Natural killer cell (primary cell): ENCODE measurements around the gene ARHGAP12. TPM values are rescaled to one million over a fixed set of nuclear protein-coding genes. Genes with fewer than 3 reads are reported as not detected.

Experiments used
- ATAC-seq, 3 donors: fragments of 150-1000 bp in 2 of 3; fragments of 200-7000 bp in 1 of 3; cut with Tn5 transposase; 1 replicate in 1 of 3; 2 replicates in 2 of 3; pipeline ENCODE4 v1.10.0; 2021; ENCODE audit warnings: mild to moderate bottlenecking in 2 of 3, moderate library complexity in 2 of 3
- DNase-seq, 2 donors: peaks; one replicate each; pipeline versions ENCODE4 v3.0.0 to v3.0.0-alpha.2; 2013 to 2021; ENCODE audit warnings: mixed read lengths in 1 of 2
- H3K27ac ChIP-seq: one replicate; pipeline ENCODE4 v1.5.1; 2013; ENCODE audit warnings: mild to moderate bottlenecking, low read length
- H3K27me3 ChIP-seq: one replicate; pipeline ENCODE4 v1.6.1; 2013; ENCODE audit warnings: low read length; ENCODE audit not compliant: control insufficient read depth, insufficient read depth
- H3K36me3 ChIP-seq: one replicate; pipeline ENCODE4 v1.6.1; 2013; ENCODE audit warnings: low read length; ENCODE audit not compliant: control insufficient read depth, insufficient read depth
- H3K4me1 ChIP-seq: one replicate; pipeline ENCODE4 v1.6.1; 2013; ENCODE audit warnings: low read length; ENCODE audit not compliant: control insufficient read depth, insufficient read depth
- H3K4me3 ChIP-seq: one replicate; pipeline ENCODE4 v1.5.1; 2013; ENCODE audit warnings: low read length
- H3K9me3 ChIP-seq: one replicate; pipeline ENCODE4 v1.6.1; 2013; ENCODE audit warnings: low read length; ENCODE audit not compliant: control insufficient read depth, insufficient read depth
- H3K27ac Mint-ChIP-seq, 2 donors: one replicate each; pipeline ENCODE4 v1.8.0; 2022; ENCODE audit warnings: mild to moderate bottlenecking in 2 of 2, mixed read lengths in 2 of 2, moderate library complexity in 1 of 2
- H3K27me3 Mint-ChIP-seq, 2 donors: one replicate each; pipeline ENCODE4 v1.8.0; 2022; ENCODE audit warnings: low read depth in 2 of 2, mixed read lengths in 2 of 2
- H3K36me3 Mint-ChIP-seq: one replicate; pipeline ENCODE4 v1.8.0; 2022; ENCODE audit warnings: mixed read lengths
- H3K4me1 Mint-ChIP-seq, 2 donors: one replicate each; pipeline ENCODE4 v1.8.0; 2022; ENCODE audit warnings: mixed read lengths in 2 of 2
- H3K4me3 Mint-ChIP-seq: one replicate; pipeline ENCODE4 v1.8.0; 2022; ENCODE audit warnings: mild to moderate bottlenecking, moderate library complexity, mixed read lengths
- H3K9me3 Mint-ChIP-seq, 2 donors: one replicate each; pipeline ENCODE4 v1.8.0; 2022; ENCODE audit warnings: mixed read lengths in 2 of 2
- WGBS: methylation state at CpG from one replicate; pipeline ENCODE4 v1.1.7; 2013; ENCODE audit warnings: missing lambda C conversion rate; ENCODE audit not compliant: insufficient coverage; 5-methylcytosine and 5-hydroxymethylcytosine counted together
- intact Hi-C: fragments of 100-400 bp; cut with micrococcal nuclease; formaldehyde crosslinking; loops from one replicate; pipeline ENCODE4 v1.14.2; 2022
- total RNA-seq, 4 donors: library from RNA; stranded (reverse); fragments of 120-200 nt in 1 of 4; gene quantifications; one replicate each; pipeline versions ENCODE4 v1.2.3 to v1.2.4, GENCODE V29; 2013 to 2022
- TF ChIP-seq, protein P1 (sequence below): fragments of 200-600 bp; IDR thresholded peaks from one replicate; pipeline ENCODE4 v1.8.0; 2022; ENCODE audit warnings: antibody characterized with exemption

ARHGAP12 gene
- total RNA-seq, 3 donors from 2014 or later (not counting 1 experiment from before 2014, with no cell fraction given), result 35.1 to 40.2 (median 40.2) TPM

DNA sequence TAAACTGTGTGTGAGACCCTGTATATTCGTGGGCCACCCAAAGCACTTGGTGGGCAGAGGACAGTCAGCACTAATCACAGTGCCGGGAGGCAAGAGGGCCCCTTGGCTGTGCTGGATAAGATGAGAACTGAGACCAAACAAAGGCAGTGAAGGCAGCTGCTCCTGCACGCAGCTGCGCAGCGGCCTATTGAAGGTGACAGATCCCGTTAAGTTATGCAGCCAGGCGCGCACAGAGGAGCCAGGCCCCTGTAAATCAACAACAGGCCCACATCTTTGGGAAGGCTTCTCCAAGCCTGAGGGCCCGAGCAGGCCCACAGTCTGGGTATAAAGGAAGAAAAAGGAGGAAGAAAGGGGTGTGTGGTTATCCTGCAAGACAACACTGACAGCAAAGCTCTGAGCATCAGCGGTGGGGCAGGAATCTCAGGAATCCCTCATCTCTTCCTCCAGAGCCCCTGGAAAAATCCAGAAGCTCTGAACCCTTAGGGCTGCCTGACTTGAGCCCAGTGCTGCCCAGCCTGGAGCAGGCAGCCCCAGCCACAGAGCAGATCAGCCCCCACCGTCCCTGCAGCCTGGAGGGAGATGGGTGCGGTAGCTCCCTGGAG is 154.2 kb downstream of the ARHGAP12 start:
- Histone ChIP-seq H3K27me3 (no peaks in the 10 kb centered on the region), H3K4me1 (no peaks in the 10 kb centered on the region), H3K36me3 (no peaks in the 10 kb centered on the region), H3K9me3 (no peaks in the 10 kb centered on the region), H3K4me3 (no peak overlapping the region), H3K27ac (no peak overlapping the region)
- intact Hi-C loops, result no loop called here
- Mint-ChIP-seq H3K4me1 (no peaks in the 10 kb centered on the region), H3K9me3 (no peaks in the 10 kb centered on the region), H3K36me3 (no peaks in the 10 kb centered on the region), H3K4me3 (no peak overlapping the region), H3K27ac (no peak overlapping the region), H3K27me3 (no peaks in the 10 kb centered on the region)
- WGBS, result 96% methylated on average over 12 of the region's 12 CpGs
- ATAC-seq (no peak), DNase-seq (no peak)
- TF ChIP-seq, protein P1, sequence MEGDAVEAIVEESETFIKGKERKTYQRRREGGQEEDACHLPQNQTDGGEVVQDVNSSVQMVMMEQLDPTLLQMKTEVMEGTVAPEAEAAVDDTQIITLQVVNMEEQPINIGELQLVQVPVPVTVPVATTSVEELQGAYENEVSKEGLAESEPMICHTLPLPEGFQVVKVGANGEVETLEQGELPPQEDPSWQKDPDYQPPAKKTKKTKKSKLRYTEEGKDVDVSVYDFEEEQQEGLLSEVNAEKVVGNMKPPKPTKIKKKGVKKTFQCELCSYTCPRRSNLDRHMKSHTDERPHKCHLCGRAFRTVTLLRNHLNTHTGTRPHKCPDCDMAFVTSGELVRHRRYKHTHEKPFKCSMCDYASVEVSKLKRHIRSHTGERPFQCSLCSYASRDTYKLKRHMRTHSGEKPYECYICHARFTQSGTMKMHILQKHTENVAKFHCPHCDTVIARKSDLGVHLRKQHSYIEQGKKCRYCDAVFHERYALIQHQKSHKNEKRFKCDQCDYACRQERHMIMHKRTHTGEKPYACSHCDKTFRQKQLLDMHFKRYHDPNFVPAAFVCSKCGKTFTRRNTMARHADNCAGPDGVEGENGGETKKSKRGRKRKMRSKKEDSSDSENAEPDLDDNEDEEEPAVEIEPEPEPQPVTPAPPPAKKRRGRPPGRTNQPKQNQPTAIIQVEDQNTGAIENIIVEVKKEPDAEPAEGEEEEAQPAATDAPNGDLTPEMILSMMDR, result no peak

GRCh38 chr10:31773749-31774298 is 154.8 kb downstream of the ARHGAP12 start:
- Mint-ChIP-seq H3K9me3 (no peaks in the 10 kb centered on the region), H3K27ac (no peak overlapping the region), H3K36me3 (no peaks in the 10 kb centered on the region), H3K4me1 (no peaks in the 10 kb centered on the region), H3K4me3 (no peak overlapping the region), H3K27me3 (no peaks in the 10 kb centered on the region)
- Histone ChIP-seq H3K4me3 (no peak overlapping the region), H3K27ac (no peak overlapping the region), H3K9me3 (no peaks in the 10 kb centered on the region), H3K36me3 (no peaks in the 10 kb centered on the region), H3K27me3 (no peaks in the 10 kb centered on the region), H3K4me1 (no peaks in the 10 kb centered on the region)
- intact Hi-C loops, result no loop called here
- WGBS, result 88% methylated on average over 15 of the region's 15 CpGs
- TF ChIP-seq, protein P1, result no peak
- ATAC-seq, result no peak
- no peak for DNase-seq

DNA sequence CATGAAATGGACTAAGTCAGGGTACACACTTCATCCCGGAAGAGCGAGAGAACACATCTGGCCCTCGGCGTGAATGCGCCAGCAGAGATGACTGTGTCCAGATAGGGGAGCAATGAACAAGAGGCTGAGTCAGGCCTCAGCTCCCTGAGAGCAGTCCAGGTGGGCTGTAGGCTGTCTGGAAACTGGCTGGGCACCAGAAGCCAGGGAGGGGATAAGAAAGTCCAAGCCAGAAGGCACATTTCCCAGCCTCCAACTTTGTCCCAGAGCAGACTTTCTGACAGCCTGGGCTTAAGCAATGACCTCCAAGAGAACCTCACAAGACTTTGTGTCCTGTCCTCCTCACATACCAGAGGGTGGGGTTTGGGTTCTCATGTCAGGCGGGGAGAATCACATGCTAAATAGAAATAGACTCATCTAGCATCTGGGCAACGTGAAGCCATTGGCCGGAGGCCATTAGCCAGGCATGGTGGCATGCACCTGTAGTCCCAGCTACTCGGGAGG is 157.2 kb downstream of the ARHGAP12 start:
- Mint-ChIP-seq H3K4me1 (no peaks in the 10 kb centered on the region), H3K36me3 (no peaks in the 10 kb centered on the region), H3K4me3 (no peak overlapping the region), H3K27me3 (no peaks in the 10 kb centered on the region), H3K27ac (no peak overlapping the region), H3K9me3 (no peaks in the 10 kb centered on the region)
- 95% methylated on average over 9 of the region's 9 CpGs for WGBS
- Histone ChIP-seq H3K4me3 (no peak overlapping the region), H3K4me1 (no peaks in the 10 kb centered on the region), H3K27ac (no peak overlapping the region), H3K9me3 (no peaks in the 10 kb centered on the region), H3K36me3 (no peaks in the 10 kb centered on the region), H3K27me3 (no peaks in the 10 kb centered on the region)
- DNase-seq, result no peak
- intact Hi-C loops, result no loop called here
- TF ChIP-seq, protein P1, result no peak
- no peak for ATAC-seq
